HG02571 (cell line): ENCODE results near the gene PRRT1.

ENCODE experiments used
- ATAC-seq: cut with Tn5 transposase; IDR thresholded peaks from one replicate; pipeline ENCODE4 v1.9.1; 2021; ENCODE audit warnings: mild to moderate bottlenecking, moderate library complexity; ENCODE audit not compliant: unreplicated experiment

PRRT1 gene

GRCh38 chr6:32175711-32176475, 24.2 kb upstream of the PRRT1 start, which contains the start of gene AGPAT1:
Gene AGPAT1 (minus strand): TSS chr6:32176084. CDS start chr6:32171496, 4,588 bp downstream.
- peak; percentile 43 for ATAC-seq

- no peak for ATAC-seq
Observed at GRCh38 chr6:32175322-32175710, 23.6 kb upstream of the PRRT1 start.

GRCh38 chr6:32174416-32174815, 22.7 kb upstream of the PRRT1 start:
- ATAC-seq = no peak

- ATAC-seq = no peak
Observed at GRCh38 chr6:32173051-32173727, 21.4 kb upstream of the PRRT1 start.

- ATAC-seq = no peak
Observed at GRCh38 chr6:32171234-32171633, 19.5 kb upstream of the PRRT1 start.

- ATAC-seq = no peak
Observed at GRCh38 chr6:32170294-32170693, 18.6 kb upstream of the PRRT1 start.

GRCh38 chr6:32168807-32169591, 17.3 kb upstream of the PRRT1 start:
- ATAC-seq = no peak

GRCh38 chr6:32168350-32168749, 16.6 kb upstream of the PRRT1 start:
- ATAC-seq = no peak

- ATAC-seq = no peak
Observed at GRCh38 chr6:32167761-32168262, 16.1 kb upstream of the PRRT1 start.

- no peak for ATAC-seq
Observed at GRCh38 chr6:32167154-32167760, 15.5 kb upstream of the PRRT1 start.

GRCh38 chr6:32166411-32167061, 14.8 kb upstream of the PRRT1 start:
- no peak for ATAC-seq

- ATAC-seq = no peak
Observed at GRCh38 chr6:32164295-32164694, 12.6 kb upstream of the PRRT1 start, which contains the start of gene EGFL8. Gene EGFL8 (plus strand): TSS chr6:32164595. CDS start chr6:32166166, 1,571 bp downstream.

- no peak for ATAC-seq
Observed at GRCh38 chr6:32163559-32164258, 12.0 kb upstream of the PRRT1 start.

GRCh38 chr6:32158052-32158451, 6.3 kb upstream of the PRRT1 start:
- ATAC-seq = no peak

GRCh38 chr6:32156891-32157290, 5.2 kb upstream of the PRRT1 start:
- ATAC-seq = no peak

- ATAC-seq = peak; percentile 50
Observed at GRCh38 chr6:32154514-32155161, 2.9 kb upstream of the PRRT1 start.

GRCh38 chr6:32153564-32154513, 2.1 kb upstream of the PRRT1 start, which contains the start of gene PPT2:
Gene PPT2 (plus strand): TSS chr6:32154141. CDS start chr6:32154595, 454 bp downstream.
- peak; percentile 33 for ATAC-seq
